ENCODE results near the gene SETBP1.

The SETBP1 gene

DNA sequence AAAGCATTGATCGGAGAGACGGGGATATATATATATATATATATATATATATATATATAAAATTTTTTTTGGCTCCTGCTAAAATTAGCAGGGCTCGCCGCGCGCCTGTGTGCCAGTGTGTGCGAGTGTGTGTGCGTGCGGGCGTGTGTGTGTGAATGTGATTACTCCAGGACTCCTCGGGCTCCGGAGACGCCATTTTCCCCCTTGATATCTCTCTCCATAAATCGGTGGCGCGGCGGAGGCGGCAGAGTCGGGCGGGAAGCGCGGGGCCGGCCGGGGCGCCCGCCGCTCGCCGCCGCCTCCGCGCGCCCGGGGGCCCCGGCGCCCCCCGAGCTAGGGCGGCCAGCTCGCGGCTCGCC lies 795 bp upstream of the SETBP1 start:
- peak; percentile 30 for DNase-seq

DNA sequence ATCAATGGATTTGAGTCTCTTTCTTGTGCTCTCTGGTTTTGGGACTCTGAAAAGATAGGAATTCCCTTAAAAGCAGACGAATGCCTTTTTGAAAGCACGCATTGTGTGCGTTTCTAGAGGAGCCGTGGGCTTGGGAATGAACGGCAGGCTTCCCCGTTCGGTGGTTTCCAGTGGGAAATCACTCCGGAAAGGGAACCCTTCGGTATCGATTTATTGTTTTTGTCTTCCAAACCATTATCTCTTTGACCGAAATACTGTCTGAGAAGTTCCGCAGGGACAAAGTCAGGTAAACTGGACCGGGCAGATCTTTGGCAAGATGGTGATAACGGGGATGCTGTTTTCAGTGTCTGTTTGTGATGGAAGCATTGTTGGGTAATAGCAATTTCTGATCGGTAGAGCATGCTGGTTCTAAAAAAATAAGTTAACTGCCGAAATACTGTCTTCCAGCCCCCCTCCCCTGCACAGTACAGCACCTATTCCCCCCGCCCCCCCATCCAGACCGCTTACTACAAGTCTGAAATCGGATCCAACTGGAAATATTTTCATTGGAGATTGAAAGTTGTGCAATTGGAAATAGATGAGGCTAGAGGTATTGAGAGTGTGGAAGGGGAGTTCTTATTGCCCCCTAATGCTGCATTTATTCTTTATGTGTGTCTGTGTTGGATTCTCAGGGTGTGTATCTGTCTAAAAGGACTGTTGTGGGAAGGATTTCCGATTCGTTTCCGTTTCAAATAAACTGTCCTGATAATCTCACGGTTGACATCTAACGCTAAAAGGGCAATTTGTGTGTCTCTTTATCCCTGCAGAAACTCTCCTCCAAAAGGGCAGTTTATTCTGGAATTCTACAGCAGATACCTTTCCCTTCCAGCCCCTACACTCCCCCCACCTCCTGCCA lies 635 bp downstream of the SETBP1 start:
- peak; percentile 4 for DNase-seq

DNA sequence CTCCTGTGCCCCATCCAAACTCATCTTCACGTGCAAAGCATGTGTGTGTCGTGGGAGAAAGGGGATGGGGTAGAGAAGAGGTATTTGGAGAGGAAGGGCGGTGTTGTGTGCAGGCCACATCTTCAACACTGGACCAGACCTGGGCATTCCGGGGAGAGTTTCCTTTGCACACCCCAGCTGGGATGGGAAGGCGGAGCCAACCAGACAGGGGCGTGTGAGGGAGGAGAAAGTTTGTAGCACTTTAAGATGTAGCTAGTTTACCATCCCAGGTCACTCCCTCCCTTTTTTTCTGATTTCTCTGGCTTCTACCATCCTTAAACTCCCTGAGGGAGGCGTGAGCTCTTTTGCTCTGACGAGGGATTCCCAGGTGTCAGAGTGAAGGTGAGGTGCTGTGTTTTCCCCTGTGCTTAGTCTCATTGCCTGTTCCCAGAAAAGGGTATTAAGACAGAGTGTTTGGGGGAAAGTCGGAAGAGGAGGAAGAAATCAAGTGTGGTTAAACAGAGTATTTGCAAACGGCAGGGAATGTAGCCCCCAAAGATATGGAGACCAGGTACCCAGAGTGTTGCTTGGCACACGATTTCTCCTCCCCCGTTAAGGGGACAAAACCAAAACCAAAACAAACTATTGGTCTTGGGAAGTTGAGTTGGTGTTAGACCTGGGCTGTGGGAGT lies 1.6 kb downstream of the SETBP1 start:
- DNase-seq, result no peak

DNA sequence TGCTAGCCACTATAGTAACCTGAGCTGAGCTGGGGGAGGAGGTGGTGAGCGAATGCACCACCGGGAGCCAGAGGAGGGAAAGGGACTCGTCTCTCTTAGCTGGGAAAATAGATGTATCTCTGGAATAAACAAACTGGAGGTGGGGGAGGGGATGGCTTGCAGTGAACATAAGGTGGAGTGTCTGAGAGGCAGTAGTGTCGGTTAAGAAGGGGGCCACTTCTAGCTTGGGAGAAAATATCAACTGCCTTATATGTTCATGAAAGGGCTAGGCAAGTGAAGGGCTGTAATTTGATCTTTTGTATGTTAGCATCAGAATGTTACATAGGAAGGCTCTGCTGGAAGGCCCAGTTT lies 2.2 kb downstream of the SETBP1 start:
- no peak for DNase-seq

DNA sequence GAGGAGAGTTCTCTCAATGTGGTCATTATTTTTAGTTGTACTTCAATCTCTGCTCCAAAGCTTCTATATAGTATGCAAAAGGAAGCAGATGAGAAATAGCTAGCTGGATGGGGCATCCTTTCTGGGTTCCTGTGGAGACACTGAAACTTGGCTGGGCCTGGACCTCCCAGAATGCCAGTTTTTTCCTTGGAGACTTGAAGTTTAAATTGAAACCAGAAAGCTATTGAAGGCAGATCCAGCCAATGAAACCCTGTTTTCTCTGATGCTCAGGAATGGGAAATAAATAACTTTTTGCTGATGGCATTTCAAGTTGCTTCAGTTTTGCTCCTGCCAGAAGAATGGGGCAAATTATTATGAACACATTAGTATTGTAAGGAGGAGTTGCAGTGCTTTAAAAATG lies 2.9 kb downstream of the SETBP1 start:
- DNase-seq, result no peak

DNA sequence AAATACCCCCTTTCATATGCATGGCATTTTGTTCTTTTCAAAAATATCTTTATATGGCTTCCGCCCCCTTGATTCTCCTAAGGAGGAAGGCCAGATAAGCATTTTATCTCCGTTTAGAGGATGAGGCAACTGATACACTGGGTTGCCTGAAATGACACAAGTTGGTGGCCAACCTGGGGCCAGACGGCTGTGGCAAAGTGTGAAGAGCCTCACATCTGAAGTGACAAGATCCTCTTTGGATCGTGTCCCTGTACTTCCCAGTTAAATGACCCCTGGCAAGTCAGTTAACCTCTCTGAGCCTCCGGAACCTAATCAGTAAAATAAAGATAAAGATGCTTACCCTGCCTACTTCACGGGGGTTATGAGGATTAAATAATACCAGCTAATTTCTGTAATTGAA lies 4.6 kb downstream of the SETBP1 start:
- no peak for DNase-seq

DNA sequence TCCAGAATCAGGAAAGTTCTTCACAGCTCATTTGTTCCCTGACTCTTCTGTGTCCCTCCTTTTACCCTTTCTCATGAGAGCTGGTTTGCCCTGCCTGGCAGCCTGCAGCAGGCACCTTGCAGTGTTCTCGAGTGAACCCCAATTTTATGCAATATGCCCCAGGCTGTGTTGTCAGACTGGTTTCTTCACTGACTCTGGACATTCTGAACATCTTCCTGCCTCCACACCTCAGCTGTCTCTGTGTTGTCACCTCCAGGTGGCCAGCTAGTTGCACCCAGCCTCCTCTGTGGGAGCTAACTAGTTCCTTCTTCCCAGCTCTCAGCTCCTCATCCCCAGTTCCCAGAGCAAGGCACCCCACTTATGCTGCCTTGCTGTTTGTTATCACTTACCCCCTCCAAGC lies 5.5 kb downstream of the SETBP1 start:
- DNase-seq, result no peak

DNA sequence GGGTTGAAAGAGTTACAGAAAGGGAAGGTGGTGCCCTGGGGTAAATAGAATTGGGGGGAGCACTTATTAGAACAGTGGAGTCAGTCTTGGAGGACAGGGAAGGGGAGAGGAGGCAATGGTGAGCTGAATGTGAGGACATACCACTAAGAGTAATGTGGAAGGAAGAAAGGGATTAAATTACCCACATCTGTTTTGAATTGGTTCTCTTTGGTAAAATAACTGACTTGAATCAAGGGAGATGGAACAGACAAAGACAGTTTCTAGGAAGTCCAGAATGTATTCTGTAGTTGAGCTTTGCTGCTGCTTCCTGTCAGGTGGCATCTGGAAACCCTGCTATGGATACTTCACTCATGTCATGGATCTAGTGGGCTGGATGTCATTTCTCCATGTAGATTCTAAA lies 6.7 kb downstream of the SETBP1 start:
- DNase-seq, result no peak

DNA sequence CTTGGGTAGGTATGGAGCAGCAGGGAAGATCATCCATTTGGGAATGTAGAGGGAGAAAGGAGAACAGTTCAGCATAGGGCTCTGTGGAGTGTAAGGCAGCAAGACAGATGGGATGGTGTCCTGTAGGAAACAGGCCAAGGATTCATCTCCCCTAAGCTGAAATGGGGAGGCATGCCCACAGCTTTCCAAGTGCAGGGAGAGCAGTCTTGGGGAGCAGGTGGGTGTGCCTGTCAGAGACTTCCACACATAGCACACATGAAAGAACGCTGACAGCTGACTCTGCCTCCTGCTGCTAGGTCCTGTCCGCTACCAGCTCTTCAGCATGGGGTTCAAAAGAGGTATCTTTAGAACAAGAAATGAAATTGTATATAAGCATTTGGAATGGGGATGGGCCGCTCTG lies 9.0 kb downstream of the SETBP1 start:
- no peak for DNase-seq

DNA sequence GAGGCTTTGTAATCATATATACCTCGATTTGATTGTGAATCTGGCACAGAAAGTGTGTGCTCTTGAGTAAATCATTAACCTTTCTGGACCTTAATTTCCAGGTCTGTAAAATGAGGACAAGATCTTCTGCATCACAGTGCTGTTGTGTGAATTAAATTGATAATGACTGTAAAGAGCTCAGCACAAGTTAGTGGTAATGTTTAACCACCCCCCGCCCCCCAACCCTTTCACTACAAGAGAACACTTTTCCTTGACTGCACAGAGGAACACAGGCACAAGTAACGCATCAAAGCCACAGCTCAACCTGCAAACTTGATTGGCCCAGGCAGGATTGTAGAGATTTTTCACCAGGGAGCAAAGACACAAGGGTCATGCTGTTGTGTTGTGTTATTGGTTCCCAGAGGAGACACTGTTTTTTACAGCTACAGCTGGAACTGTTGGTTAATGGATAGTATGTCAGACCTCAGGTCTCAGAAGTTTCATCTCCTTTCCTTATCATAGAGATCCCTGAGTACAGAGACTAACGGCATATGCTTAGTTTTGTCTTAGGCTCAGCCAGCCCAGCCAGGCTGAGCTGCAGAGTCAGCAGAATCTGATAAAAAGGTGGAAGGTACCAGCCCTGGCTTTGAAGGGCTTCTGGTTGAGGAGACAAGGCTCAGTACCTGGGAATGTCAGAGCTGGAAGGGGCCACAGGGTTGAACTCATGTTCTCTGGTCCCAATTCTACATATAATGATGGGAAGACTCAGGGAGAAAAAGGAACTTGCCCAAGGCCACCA lies 10.6 kb downstream of the SETBP1 start:
- no peak for DNase-seq

DNA sequence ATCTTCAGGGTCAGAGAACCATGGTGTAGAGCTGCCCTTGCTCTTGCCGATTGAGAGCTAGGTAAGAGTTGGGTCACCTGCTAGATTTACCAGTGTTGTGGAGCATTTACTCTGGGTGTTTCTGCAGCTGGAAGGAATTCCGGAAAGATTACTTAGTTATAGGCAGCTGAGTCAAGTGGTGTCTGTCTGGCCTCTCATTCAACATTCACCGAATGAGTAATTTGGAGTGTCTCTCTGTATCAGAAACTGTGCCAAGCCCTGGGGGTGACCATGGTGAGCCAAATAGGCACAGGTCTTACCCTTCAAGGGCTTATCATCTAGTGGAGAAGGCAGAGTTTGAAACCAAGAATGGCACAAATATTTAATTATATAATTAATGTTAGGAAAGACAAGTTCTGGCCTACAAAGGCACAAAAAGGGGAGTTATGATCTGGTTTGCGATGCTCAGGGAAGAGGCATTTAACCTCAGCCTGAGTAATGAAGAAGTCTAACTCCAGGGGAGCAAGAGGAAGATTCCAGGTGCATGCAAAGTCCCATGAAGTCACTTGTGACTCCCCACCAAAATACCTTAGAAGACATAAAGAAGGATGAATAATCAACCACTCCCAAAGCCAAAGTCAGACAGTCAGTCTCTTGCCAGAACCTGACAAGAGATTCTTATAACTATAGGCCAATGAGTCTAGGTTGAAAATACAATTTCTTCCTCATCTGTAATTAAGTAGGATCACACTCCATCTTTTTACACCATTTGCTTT lies 12.5 kb downstream of the SETBP1 start:
- DNase-seq, result no peak

DNA sequence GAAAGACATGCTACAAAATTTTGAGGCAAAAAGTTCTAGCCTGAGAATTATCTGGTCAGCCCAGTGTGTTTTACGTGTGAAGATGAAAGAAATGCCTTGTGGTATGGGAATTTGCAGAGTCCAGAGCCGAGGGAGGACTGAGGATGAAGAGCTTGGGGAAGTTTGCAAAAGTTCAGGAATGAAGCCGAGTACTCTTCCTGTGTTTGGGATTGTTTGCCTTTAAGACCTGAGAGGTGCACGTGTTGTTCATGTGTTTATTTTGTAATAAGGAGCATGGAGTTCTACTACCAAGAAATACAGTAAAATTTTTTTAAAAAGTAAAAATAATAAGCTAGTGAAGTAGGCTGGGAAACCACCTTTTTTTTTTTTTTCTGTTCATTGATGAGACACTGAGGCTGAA lies 14.8 kb downstream of the SETBP1 start:
- DNase-seq, result no peak

DNA sequence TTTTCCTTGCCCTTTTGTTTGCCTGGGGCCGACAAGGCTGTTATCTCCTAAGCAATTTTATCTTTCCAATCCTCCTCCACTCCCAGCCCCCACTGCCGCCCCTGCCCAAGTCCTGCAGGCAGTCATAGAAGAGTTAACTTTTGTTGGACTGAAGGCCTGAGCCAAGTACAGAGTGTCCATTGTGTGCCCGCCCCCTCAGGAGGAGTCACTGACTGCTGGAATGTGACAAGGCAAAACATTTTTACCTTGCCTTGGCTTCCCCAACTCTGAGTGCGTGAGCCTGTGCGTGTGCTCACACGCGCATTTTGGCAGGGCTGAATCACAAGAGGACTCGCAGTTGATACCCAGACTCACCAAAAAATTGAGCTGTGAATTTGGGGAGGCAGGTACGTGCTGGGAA lies 16.2 kb downstream of the SETBP1 start:
- no peak for DNase-seq

DNA sequence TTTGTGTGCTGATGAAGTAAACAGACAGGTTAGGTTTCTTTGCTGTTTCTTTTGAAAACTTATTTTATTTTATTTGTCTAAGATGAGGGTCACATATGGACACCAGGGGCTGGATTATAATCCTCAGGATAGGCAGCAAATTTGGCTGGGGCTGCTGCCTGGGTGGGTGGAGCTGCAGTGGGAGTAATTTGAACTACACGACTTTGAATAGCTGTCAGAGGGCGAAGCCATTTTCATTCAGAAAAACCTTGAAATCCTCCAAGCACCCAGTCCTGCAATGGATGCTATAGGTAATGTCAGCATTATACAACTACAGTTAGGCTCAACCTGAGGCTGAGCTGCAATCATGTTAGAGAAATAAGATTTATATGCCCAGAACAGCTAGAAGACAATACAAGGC lies 16.6 kb downstream of the SETBP1 start:
- DNase-seq, result no peak

DNA sequence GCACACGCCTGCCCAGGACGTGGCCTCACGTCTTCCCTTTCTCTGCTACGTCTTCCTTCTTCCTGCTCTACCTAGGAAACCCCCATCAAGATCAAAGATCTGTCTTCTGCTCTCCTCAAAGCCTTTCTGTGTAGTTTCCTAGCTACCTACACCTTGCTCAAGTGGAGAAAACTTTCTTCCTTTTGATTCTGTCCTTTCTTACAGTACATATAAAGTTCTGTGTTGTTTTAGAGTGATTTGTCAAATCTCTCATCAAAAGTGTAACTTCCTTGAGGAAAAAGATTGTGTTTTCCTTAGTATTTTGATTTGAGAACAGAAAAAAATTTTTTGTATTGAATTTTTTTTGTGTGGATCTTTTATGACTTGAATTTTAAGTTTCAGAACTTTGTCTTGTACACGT lies 17.8 kb downstream of the SETBP1 start:
- DNase-seq, result no peak

DNA sequence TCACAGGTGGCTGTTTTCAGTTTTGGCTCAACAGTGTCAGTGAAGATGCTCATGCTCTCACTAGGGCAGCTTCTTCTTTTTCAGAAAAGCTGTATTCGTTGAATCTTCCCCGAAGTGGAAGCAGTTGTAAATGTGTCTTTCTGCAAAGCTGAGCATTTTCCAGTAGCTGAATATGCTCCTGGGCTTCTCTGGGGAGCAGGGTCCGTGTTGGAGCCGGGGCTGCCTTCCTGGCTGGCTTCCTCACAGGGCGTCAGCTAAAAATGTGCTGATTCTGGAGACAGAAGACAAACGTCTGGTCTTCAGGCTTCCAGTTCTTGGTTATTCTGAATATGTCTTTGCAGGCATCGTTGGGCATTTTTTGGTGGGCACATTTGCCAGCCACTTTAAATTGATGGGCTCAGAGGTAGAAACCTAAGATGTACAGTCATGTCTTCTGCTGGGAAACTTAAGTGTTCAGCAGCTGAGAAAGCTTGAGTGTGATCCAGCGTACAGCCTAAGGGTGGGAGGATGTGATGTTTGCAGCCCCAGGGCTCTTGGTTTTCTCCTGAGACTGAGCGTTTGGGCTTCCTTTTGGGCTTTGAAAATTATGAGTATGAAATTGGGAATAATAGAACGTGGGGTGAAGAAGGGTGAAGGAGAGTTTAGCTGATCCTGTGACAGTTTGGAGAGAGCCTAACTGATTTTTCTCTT lies 19.0 kb downstream of the SETBP1 start:
- no peak for DNase-seq

DNA sequence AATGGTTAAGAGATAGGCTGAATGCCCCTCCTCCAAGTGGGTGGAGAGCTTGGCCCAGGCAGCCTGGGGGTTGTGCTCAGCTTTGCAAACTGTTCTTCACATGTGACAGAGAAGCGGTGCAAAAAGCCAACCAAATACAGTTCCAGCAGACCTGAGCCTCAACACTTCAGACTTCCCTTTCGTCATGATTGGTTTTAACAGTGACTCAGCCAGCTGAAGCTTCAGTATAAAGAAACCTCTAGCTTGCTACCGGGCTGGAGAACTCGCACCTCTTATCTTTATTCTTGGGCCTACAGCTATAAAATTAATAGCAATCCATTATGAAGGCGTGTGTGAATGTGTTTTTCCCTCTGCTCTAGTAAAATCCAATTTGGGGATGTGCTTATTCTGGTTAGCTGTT lies 20.0 kb downstream of the SETBP1 start:
- peak; percentile 24 for DNase-seq

DNA sequence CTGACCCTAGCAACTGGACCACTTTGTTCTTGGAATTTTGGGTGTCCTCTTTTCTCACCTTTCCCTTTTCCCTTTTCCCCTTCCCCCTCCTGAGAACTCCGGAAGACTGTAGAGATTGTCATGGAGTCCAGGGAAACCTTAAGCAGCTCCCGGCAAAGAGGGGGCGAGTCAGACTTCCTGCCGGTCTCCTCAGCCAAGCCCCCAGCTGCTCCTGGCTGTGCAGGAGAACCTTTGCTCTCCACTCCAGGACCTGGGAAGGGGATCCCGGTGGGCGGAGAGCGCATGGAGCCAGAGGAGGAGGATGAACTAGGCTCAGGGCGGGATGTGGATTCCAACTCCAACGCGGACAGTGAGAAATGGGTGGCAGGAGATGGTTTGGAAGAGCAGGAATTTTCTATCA lies 20.5 kb downstream of the SETBP1 start:
- no peak for DNase-seq

DNA sequence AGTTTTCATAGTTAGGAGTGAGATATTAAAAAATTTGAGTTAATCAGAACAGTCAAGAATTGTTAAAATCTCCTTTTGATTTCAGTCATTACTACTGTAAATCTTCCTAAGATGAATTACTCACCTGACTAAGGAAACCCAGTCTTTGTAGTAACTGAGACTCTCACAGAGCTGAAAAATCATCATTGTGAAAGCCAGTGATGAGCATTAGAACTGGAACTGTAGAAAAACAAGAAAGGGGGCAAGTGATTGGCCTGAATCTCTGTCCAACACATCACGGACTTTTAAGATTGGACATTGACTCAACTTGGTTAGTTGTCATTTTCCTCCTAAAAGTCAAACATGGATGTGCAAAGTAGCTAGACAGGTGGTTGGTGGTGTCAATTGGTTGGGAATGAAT lies 21.9 kb downstream of the SETBP1 start:
- DNase-seq, result peak; percentile 41

DNA sequence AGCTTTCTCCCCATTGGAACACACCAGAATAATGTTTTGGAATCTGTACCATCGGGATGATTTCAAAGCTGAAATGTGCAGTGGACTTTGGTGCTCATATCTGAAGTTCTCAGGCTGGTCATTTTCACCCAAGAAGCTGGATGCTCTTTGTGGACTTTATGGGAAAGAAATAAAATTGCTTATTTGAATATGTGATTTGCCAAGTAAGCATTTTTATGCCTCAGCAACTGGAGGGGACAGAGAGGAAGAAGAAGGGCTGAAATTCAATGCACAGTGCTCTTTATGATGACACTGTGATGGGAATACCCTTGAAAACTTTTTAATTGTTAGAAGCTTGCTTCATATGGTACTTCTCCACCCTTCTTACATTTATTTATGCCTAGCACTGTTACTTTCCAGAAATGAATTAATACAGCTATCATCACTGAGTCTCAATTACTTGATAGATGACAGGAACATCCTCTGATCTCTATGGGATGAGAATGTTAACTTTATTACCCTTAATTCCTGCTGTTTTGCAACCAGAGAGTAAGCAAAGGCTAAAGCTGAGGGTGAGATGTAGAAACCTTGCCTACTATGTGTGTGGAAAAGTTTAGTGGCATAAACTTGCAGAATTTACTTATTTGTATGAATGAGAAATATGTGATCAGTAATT lies 23.6 kb downstream of the SETBP1 start:
- DNase-seq, result no peak

DNA sequence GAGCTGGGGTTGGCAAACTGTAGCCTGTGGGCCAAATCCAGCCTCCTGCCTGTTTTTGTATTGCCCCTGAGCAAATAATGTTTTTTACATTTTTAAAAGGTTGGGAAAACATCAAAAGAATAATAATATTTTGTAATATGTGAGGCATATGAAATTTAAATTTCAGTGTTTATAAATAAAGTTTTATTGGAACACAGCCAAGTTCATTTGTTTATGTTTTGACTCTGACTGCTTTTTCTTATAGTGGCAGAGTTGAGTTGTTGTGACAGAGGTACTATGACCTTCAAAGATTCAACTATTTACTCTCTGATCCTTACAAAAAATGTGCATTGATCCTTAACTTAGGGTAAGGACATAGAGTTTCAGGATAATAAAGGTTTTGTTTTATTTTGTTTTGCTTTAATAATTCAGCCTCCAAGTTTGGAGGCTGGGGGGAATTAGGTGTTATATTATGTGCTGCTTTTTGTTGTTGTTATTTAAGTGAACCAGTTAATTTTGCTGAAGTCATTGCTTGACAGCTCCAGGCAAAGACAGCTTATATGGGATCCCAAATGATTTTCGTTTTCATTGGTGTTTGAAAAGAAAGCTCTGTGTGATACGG lies 24.5 kb downstream of the SETBP1 start:
- DNase-seq, result no peak
